Motor neuron (in vitro differentiated cells): ENCODE measurements around the gene GRK1. TPM values are rescaled to one million over a fixed set of nuclear protein-coding genes. Genes with fewer than 3 reads are reported as not detected.
"Not testable (repeated sequence)": the region's sequence is repeated elsewhere in the genome, so short reads cannot be mapped to it uniquely, and the experiment has no call there.

Experiments
- ATAC-seq, 8 experiments: fragments of 200-7000 bp; cut with Tn5 transposase; replicated peaks in 6 of 8; 2 replicates each; pipeline ENCODE4 v1.8.0; 2021; ENCODE audit warnings: mild to moderate bottlenecking in 8 of 8, moderate library complexity in 8 of 8
- H3K27ac ChIP-seq, 2 donors: fragments of 250-450 bp; sonication (Bioruptor Pico); 2 replicates each; pipeline ENCODE4 v1.9.0; 2021; ENCODE audit warnings: antibody characterized with exemption in 2 of 2, mild to moderate bottlenecking in 2 of 2, moderate library complexity in 1 of 2
- H3K4me1 ChIP-seq, 2 donors: fragments of 250-450 bp; sonication (Bioruptor Pico); replicated peaks in 1 of 2; 2 replicates each; pipeline ENCODE4 v1.6.1; 2021; ENCODE audit warnings: antibody characterized with exemption in 2 of 2, mild to moderate bottlenecking in 2 of 2, moderate library complexity in 1 of 2
- H3K4me3 ChIP-seq, 5 donors: fragments of 250-450 bp; sonication (Bioruptor Pico); 2 replicates each; pipeline ENCODE4 v1.9.0; 2021; ENCODE audit warnings: antibody characterized with exemption in 5 of 5, mild to moderate bottlenecking in 5 of 5, moderate library complexity in 4 of 5
- WGBS, 10 experiments: fragments of 450-650 bp; shearing (Covaris generic); methylation state at CpG; one replicate each; pipeline ENCODE4 v1.0.0; 2022; 5-methylcytosine and 5-hydroxymethylcytosine counted together
- in situ Hi-C, 9 experiments: fragments of 400-800 bp; cut with MboI; loops; one replicate each; pipeline ENCODE4 v1.15.0; 2021; ENCODE audit warnings: low sequenced_read_pairs in 9 of 9, low pct_unique_long_range_greater_than_20kb in 2 of 9; ENCODE audit not compliant: unreplicated experiment in 9 of 9
- total RNA-seq, 8 experiments: library from RNA; unstranded; fragments of 300-600 nt; gene quantifications; 2 replicates each; pipeline versions ENCODE4 v1.2.3 to v1.2.4, GENCODE V29; 2022

Gene GRK1
- total RNA-seq, 8 experiments from 2014 or later: under 0.01 to 1.1 (median 0.38) TPM; not detected in 1

- 19 to 48% (median 20%) methylated on average over 2 to 5 of the region's 36 CpGs; no CpG with 5 or more reads in 6 of the 10 experiments for WGBS, 10 experiments
- Histone ChIP-seq H3K4me1 (peaks cover 29 to 34% of the 10 kb centered on the region in 2 donors), H3K27ac (peak overlapping the region; percentile 60 to 75), H3K4me3 (peak overlapping the region in 4 of 5 donors; percentile 32 to 52 (median 51))
- ATAC-seq: peak; percentile 17 to 91 (median 84)
- in situ Hi-C loops: no loop called here
Observed at GRCh38 chr13:113724780-113725315, 57.8 kb downstream of the GRK1 start.

GRCh38 chr13:113725329-113726105 lies 58.5 kb downstream of the GRK1 start:
- in situ Hi-C loops, ATAC-seq, H3K27ac ChIP-seq: not testable (repeated sequence)
- no CpG with 5 or more reads among the region's 75 CpGs for WGBS, 10 experiments
- peak overlapping the region in 3 of 5 donors; percentile 50 to 52 (median 52) for H3K4me3 ChIP-seq
- H3K4me1 ChIP-seq: peaks cover 29 to 37% of the 10 kb centered on the region in 2 donors

DNA sequence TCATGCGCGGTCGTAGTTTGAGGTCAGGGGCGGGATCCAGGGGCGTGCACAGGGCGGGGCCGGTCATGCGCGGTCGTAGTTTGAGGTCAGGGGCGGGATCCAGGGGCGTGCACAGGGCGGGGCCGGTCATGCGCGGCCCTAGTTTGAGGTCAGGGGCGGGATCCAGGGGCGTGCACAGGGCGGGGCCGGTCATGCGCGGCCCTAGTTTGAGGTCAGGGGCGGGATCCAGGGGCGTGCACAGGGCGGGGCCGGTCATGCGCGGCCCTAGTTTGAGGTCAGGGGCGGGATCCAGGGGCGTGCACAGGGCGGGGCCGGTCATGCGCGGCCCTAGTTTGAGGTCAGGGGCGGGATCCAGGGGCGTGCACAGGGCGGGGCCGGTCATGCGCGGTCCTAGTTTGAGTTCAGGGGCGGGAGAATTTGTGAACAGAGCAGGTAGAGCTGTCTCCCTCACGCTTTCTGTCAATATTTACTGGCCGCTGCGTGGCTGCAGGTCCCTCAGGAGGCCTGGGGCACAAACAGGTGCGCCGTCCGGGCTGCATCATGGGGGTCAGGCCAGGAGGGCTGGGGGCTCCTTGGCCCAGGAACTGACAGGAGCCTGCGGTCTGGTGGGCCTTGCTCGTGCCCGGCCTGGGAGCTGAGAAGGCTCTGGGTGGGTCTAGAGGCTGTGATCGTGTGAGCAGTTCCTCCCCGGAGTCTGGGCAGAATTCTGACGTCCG lies 59.2 kb downstream of the GRK1 start:
- Histone ChIP-seq H3K4me3 (peak overlapping the region in 4 of 5 donors; percentile 18 to 39 (median 34)), H3K27ac (peak overlapping the region; percentile 26 to 58), H3K4me1 (peaks cover 29 to 39% of the 10 kb centered on the region in 2 donors)
- peak in 4 of 8 experiments; percentile 1 to 10 (median 8) for ATAC-seq
- 100% methylated on average over 1 of the region's 54 CpGs; no CpG with 5 or more reads in 9 of the 10 experiments for WGBS, 10 experiments
- in situ Hi-C loops: not testable (repeated sequence)

DNA sequence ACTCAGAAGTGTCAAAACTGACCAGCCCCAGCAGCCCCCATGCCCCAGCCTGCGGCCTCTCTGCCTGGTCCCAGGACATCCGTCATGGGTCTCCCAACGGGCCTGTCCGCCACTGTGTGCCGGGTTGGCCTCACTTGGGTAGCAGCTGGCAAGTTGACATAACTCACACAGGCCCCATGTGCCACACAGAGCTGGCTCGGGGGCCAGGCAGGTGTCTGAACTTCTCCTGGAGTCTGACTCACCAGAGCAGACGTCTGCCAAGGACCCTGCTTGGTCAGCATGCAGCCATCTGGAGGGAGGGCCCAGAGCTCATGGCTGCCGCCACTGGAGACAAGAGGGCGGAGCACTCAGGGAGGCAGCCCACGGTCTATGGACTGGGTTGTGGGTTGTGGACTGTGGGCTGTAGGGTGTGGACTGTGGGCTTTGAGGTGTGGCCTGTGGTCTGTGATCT lies 60.0 kb downstream of the GRK1 start:
- ATAC-seq: peak in 1 of 8 experiments; percentile 3
- in situ Hi-C loops: no loop called here
- peaks cover 29 to 39% of the 10 kb centered on the region in 2 donors for H3K4me1 ChIP-seq
- H3K27ac ChIP-seq: peak overlapping the region in 1 of 2 donors; percentile 26
- WGBS, 10 experiments: 53 to 80% methylated on average over 1 to 2 of the region's 10 CpGs; no CpG with 5 or more reads in 8 of the 10 experiments
- no peak overlapping the region for H3K4me3 ChIP-seq

GRCh38 chr13:113728571-113729054 lies 61.6 kb downstream of the GRK1 start:
- in situ Hi-C loops: no loop called here
- Histone ChIP-seq H3K4me3 (no peak overlapping the region), H3K4me1 (peaks cover 23 to 31% of the 10 kb centered on the region in 2 donors), H3K27ac (peak overlapping the region in 1 of 2 donors; percentile 82)
- no peak for ATAC-seq
- 80 to 100% (median 95%) methylated on average over 1 to 4 of the region's 16 CpGs; no CpG with 5 or more reads in 7 of the 10 experiments for WGBS, 10 experiments

DNA sequence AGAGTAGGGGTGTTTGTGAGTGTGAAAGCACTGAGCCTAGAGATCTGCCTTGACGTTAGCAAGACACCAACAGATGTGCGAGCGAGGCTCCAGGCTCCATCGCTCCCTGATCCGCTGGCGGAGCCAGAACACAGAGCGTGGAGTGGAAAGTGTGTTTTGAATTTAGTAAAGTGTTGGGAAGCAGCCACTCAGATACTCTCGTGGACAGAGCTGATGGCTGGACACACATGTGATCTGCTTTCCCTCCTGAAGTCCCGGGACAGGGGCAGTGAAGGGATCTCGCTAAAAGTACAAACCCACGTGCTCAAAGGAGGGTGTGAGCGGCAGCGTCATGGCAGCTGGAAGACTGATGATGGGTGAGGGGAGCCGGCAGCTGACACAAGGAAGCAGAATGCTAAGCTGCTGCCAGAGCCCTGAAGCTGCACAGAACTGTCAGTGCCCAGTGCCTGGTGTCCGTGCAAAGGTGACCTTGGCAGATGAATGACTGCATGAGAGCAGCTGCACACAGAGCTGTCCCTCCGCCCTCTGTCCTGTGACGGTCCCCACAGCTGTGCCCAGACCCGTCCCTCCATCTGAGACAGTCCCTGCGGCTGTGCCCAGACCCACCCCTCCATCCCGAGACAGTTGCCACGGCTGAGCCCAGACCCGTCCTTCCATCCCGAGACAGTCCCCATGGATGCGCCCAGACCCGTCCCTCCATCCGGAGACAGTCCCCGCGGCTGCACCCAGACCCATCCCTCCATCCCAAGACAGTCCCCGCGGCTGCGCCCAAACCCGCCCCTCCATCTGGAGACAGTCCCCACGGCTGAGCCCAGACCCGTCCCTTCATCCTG lies 62.4 kb downstream of the GRK1 start:
- H3K4me3 ChIP-seq: no peak overlapping the region
- WGBS, 10 experiments: 3 to 100% (median 64%) methylated on average over 1 to 8 of the region's 34 CpGs; no CpG with 5 or more reads in 4 of the 10 experiments
- ATAC-seq: peak; percentile 37 to 80 (median 67)
- peaks cover 18 to 23% of the 10 kb centered on the region in 2 donors for H3K4me1 ChIP-seq
- in situ Hi-C loops: no loop called here
- peak overlapping the region; percentile 31 to 82 for H3K27ac ChIP-seq

DNA sequence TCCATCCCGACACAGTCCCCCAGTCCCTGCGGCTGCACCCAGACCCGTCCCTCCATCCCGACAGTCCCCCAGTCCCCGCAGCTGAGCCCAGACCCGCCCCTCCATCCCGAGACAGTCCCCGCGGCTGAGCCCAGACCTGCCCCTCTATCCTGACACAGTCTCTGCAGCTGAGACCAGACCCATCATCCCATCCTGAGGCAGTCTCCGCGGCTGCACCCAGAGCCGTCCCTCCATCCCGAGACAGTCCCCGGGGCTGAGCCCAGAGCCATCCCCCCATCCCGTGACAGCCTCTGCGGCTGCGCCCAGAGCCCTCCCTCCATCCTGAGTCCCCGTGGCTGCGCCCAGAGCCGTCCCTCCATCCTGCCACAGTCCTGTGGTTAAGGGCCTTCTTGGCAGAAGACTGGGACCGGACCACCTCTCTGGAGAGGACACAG lies 63.3 kb downstream of the GRK1 start:
- 60 to 83% methylated on average over 2 to 6 of the region's 21 CpGs; no CpG with 5 or more reads in 8 of the 10 experiments for WGBS, 10 experiments
- in situ Hi-C loops: no loop called here
- peaks cover 19 to 20% of the 10 kb centered on the region in 2 donors for H3K4me1 ChIP-seq
- H3K4me3 ChIP-seq: no peak overlapping the region
- peak overlapping the region in 1 of 2 donors; percentile 22 for H3K27ac ChIP-seq
- peak in 5 of 8 experiments; percentile 8 to 60 (median 36) for ATAC-seq

- WGBS, 10 experiments: 60 to 100% (median 82%) methylated on average over 1 of the region's 4 CpGs; no CpG with 5 or more reads in 4 of the 10 experiments
- ATAC-seq: no peak
- in situ Hi-C loops: no loop called here
- no peak overlapping the region for H3K27ac ChIP-seq
- peaks cover 19 to 20% of the 10 kb centered on the region in 2 donors for H3K4me1 ChIP-seq
- H3K4me3 ChIP-seq: no peak overlapping the region
Observed at GRCh38 chr13:113730831-113731191, 63.8 kb downstream of the GRK1 start.

GRCh38 chr13:113731192-113732175 lies 64.5 kb downstream of the GRK1 start:
- in situ Hi-C loops: no loop called here
- ATAC-seq: no peak
- 55 to 60% methylated on average over 2 to 13 of the region's 32 CpGs; no CpG with 5 or more reads in 8 of the 10 experiments for WGBS, 10 experiments
- Histone ChIP-seq H3K4me3 (no peak overlapping the region), H3K4me1 (peaks cover 17 to 19% of the 10 kb centered on the region in 2 donors), H3K27ac (no peak overlapping the region)

GRCh38 chr13:113732176-113732960 lies 65.3 kb downstream of the GRK1 start:
- Histone ChIP-seq H3K4me1 (peaks cover 13 to 14% of the 10 kb centered on the region in 2 donors), H3K4me3 (no peak overlapping the region), H3K27ac (no peak overlapping the region)
- 60 to 100% (median 86%) methylated on average over 1 to 11 of the region's 29 CpGs; no CpG with 5 or more reads in 4 of the 10 experiments for WGBS, 10 experiments
- ATAC-seq: no peak
- in situ Hi-C loops: no loop called here
